Right cardiac atrium (tissue), 5 donors: ENCODE results near the gene ST6GAL1. TPM values are rescaled to one million over a fixed set of nuclear protein-coding genes. Genes with fewer than 3 reads are reported as not detected.
"Not testable (repeated sequence)": the region's sequence is repeated elsewhere in the genome, so short reads cannot be mapped to it uniquely, and the experiment has no call there.

Experiments used
- ATAC-seq, 2 donors: fragments of 200-7000 bp; cut with Tn5 transposase; one replicate each; pipeline versions ENCODE4 v1.8.0 to v1.9.1; 2020; ENCODE audit warnings: moderate library complexity in 2 of 2, mild to moderate bottlenecking in 1 of 2
- DNase-seq, 3 donors: peaks; one replicate each; pipeline ENCODE4 v3.0.0-alpha.2; 2020
- H3K27ac ChIP-seq: one replicate; pipeline ENCODE4 v1.5.1; 2013; ENCODE audit warnings: mild to moderate bottlenecking, low read length, control low read depth, moderate library complexity
- H3K27me3 ChIP-seq: one replicate; pipeline ENCODE4 v1.6.1; 2013; ENCODE audit not compliant: control insufficient read depth, insufficient read depth
- H3K4me1 ChIP-seq: one replicate; pipeline ENCODE4 v1.6.1; 2013; ENCODE audit warnings: low read length; ENCODE audit not compliant: control insufficient read depth, insufficient read depth
- H3K4me3 ChIP-seq: one replicate; pipeline ENCODE4 v1.5.1; 2013; ENCODE audit warnings: low read length, control low read depth
- H3K9me3 ChIP-seq: one replicate; pipeline ENCODE4 v1.6.1; 2013; ENCODE audit warnings: low read length; ENCODE audit not compliant: control insufficient read depth
- WGBS: extraction: QIAGEN DNeasy Blood & Tissue Kit; methylation state at CpG from one replicate; pipeline ENCODE4 v1.1.7; 2013; 5-methylcytosine and 5-hydroxymethylcytosine counted together
- intact Hi-C, 4 donors: fragments of 100-400 bp; cut with DNase I; formaldehyde crosslinking; loops; one replicate each; pipeline versions ENCODE4 v1.11.0 to v1.14.0; 2022 to 2023
- polyA plus RNA-seq: library from polyadenylated mRNA; stranded (reverse); fragments of 200-250 nt; gene quantifications from one replicate; pipeline ENCODE4 v1.2.3, GENCODE V29; 2013
- total RNA-seq, 4 donors: library from RNA; stranded (reverse); fragmentation: NEBNext Ultra II Directional; extraction: Animal tissue kit (Norgen Biotek cat#: 25700); gene quantifications; one replicate each; pipeline ENCODE4 v1.2.1, GENCODE V29; 2021
- donor health status: healthy with polysubstance abuse.
- donor health status: DM: no; HTN: yes; CAD: no.
- donor health status: DM: no; HTN: no; CAD: no.
- donor health status: DM: no; HTN: yes; CAD: no; lungs with severe emphysema.
- donor health status: DM: yes; HTN: yes; CAD: no.

Gene ST6GAL1
- total and polyA plus RNA-seq, 5 donors, result 25.2 to 69.2 (median 64.7) TPM

DNA sequence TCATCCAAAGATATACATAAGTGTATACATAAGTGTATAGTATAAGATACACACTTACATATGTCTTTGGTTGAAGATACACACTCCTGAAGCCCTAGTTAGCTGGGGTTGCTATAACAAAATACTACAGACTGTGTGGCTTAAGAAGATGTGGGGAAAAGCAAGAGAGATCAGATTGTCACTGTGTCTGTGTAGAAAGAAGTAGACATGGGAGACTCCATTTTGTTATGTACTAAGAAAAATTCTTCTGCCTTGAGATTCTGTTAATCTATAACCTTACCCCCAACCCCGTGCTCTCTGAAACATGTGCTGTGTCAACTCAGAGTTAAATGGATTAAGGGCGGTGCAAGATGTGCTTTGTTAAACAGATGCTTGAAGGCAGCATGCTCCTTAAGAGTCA is 37.3 kb upstream of the ST6GAL1 start:
- H3K27me3 ChIP-seq, H3K27ac ChIP-seq, H3K4me1 ChIP-seq, DNase-seq, ATAC-seq, H3K4me3 ChIP-seq, H3K9me3 ChIP-seq, intact Hi-C loops: not testable (repeated sequence)
- WGBS, result no CpG with 5 or more reads among the region's 2 CpGs

DNA sequence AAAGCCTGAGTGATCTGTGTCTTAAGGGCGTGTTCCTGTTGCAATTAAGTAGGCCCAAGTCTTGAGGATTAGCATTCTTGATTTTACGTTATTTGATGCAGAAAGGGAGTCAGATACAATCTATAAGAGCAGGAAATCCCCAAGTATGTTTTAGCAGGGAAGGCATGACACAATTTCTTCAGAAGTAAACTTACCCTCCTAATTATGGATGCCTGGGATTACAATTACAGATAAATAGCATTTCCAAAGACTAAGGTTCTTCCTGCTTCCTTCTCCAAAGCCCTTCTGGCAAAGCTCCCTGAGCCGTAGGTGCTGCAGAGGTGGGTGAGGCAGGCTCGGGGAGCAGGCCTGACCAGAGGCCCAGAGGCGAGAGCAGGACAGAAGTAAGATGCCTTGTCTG is 34.9 kb upstream of the ST6GAL1 start:
- DNase-seq, result no peak
- 88% methylated on average over 5 of the region's 5 CpGs for WGBS
- ATAC-seq, result no peak
- Histone ChIP-seq H3K27ac (no peak overlapping the region), H3K4me1 (no peaks in the 10 kb centered on the region), H3K4me3 (no peak overlapping the region), H3K27me3 (no peaks in the 10 kb centered on the region), H3K9me3 (no peaks in the 10 kb centered on the region)
- intact Hi-C loops, result no loop called here

DNA sequence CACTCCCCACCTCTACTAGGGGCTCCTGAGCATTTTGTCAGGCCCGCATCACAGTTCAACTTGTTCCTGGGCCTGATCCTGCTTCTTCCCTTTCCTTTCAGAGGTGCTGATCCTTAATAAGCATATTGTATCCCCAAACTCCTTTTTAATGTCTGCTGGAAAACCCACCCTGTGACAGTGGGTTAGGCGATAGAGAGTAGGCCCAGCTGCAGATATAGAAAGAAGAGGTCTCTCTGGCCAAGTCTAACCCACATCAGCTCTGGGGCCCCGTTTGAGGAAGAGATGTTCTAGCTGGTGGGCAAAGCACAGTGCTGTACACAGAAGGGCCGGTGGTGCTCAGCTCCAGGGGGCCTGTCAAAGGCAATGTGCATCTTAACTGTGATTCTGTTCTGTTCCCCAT is 34.3 kb upstream of the ST6GAL1 start:
- no peaks in the 10 kb centered on the region for H3K9me3 ChIP-seq
- intact Hi-C loops, result no loop called here
- no peaks in the 10 kb centered on the region for H3K27me3 ChIP-seq
- DNase-seq, result no peak
- peak in 1 of 2 donors; percentile 40 for ATAC-seq
- no peak overlapping the region for H3K27ac ChIP-seq
- no peak overlapping the region for H3K4me3 ChIP-seq
- WGBS, result 94% methylated on average over 4 of the region's 4 CpGs
- no peaks in the 10 kb centered on the region for H3K4me1 ChIP-seq

DNA sequence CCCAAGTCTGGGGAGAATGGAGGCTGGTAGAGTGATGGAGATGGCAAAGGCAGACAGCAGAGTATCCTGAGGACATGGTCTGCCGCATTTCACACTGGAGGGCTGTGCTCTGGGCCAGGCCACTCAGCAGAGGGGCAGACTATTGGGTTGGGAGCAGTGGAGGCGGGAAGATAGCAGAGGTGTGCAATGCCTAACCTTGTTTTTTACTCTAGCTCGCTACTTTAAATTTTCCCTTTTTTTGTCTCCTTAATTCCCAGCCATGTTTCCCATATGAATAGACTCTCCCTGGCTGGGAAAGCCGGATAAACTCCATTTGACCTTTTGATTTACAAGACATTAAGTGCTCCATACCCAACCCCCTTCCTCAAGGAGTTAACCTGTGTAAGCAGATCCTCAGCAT is 33.5 kb upstream of the ST6GAL1 start:
- ATAC-seq (no peak), DNase-seq (no peak)
- 68% methylated on average over 4 of the region's 4 CpGs for WGBS
- H3K9me3 ChIP-seq, result no peaks in the 10 kb centered on the region
- no peaks in the 10 kb centered on the region for H3K27me3 ChIP-seq
- H3K4me3 ChIP-seq, result no peak overlapping the region
- no peaks in the 10 kb centered on the region for H3K4me1 ChIP-seq
- H3K27ac ChIP-seq, result no peak overlapping the region
- intact Hi-C loops, result no loop called here

DNA sequence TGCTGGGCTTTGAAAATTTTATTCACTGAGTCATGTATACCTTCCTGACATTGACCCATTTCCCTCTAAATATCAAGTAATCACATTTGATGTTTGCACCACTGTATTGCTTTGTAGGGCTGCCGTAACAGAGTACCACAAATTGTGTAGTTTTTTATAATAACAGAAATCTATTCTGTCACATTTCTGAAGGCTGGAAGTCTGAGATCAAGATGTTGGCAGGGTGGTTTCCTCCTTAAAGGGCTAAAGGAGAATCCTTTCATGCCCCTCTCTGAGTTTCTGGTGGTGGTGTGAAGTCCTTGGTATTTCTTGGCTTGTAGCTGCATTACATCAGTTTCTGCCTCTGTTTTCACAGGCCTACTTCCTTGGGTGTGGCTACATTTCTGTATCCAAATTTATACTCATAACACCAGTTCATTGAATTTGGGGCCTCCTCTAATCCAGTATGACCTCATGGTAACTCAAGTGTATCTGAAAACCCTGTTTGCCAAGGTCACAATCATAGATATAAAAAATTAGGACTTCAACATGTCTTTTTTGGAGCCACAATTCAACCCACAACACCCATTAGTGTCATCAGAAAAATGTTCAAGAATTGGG is 29.1 kb upstream of the ST6GAL1 start:
- H3K4me1 ChIP-seq, result no peaks in the 10 kb centered on the region
- intact Hi-C loops, result no loop called here
- WGBS, result 58% methylated on average over 1 of the region's 1 CpG
- H3K9me3 ChIP-seq, result no peaks in the 10 kb centered on the region
- no peak overlapping the region for H3K27ac ChIP-seq
- DNase-seq (no peak), ATAC-seq (peak; percentile 90 to 96)
- no peak overlapping the region for H3K4me3 ChIP-seq
- no peaks in the 10 kb centered on the region for H3K27me3 ChIP-seq

DNA sequence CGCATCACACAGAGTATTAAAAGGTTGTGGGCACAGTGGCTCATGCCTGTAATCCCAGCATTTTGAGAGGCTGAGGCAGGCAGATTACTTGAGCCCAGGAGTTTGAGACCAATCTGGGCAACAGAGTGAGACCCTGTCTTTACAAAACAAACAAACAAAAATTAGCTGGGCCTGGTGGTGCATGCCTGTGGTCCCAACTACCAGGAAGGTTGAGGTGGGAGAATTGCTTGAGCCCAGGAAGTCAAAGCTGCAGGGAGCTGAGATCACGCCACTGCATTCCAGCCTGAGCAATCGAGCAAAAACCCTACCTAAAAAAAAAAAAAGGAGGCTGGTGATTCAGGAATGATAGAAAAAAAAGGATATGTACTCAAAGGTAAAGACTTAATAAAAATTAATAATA is 28.2 kb upstream of the ST6GAL1 start:
- ATAC-seq (no peak), DNase-seq (no peak)
- H3K27me3 ChIP-seq, result no peaks in the 10 kb centered on the region
- no peak overlapping the region for H3K27ac ChIP-seq
- WGBS, result 77% methylated on average over 3 of the region's 3 CpGs
- no peaks in the 10 kb centered on the region for H3K4me1 ChIP-seq
- intact Hi-C loops, result no loop called here
- no peaks in the 10 kb centered on the region for H3K9me3 ChIP-seq
- no peak overlapping the region for H3K4me3 ChIP-seq

DNA sequence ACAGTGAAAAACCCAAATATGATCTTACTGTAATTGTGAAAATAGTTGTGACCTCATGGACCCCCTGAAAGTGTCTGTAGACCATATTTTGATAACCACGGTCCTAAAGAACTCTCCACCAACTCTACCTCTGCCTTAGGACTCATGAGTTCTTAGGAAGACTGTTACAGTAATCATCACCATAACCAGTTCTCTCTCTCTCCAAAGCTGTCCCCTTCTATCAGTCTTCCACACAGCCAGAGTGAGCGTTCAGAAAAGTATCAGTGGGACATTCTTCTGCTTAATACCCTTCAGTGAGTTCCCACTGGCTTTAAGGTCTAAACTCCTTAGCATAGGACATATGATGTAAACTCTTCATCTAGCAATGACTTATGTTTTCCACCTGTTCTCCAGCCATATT is 27.6 kb upstream of the ST6GAL1 start:
- Histone ChIP-seq H3K27me3 (no peaks in the 10 kb centered on the region), H3K9me3 (no peaks in the 10 kb centered on the region), H3K4me1 (no peaks in the 10 kb centered on the region), H3K4me3 (no peak overlapping the region), H3K27ac (no peak overlapping the region)
- DNase-seq, result no peak
- no peak for ATAC-seq
- WGBS, result 85% methylated on average over 2 of the region's 2 CpGs
- intact Hi-C loops, result no loop called here

DNA sequence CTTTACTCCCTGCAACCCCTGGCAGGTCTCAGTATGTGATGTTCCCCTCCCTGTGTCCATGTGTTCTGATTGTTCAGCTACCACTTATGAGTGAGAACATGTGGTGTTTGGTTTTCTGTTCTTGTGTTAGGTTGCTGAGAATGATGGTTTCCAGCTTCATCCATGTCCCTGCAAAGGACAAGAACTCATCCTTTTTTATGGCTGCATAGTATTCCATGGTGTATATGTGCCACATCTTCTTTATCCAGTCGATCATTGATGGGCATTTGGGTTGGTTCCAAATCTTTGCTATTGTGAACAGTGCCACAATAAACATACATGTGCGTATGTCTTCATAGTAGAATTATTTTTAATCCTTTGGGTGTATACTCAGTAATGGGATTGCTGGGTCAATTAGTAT is 26.6 kb upstream of the ST6GAL1 start:
- ATAC-seq, result not testable (repeated sequence)

DNA sequence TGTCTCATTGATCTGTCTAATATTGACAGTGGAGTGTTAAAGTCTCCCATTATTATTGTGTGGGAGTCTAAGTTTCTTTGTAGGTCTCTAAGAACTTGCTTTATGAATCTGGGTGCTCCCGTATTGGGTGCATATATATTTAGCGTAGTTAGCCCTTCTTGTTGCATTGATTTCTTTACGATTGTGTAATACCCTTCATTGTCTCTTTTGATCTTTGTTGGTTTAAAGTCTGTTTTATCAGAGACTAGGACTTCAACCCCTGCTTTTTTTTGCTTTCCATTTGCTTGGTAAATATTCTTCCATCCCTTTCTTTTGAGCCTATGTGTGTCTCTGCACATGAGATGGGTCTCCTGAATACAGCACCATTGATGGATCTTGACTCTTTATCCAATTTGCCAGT is 23.3 kb upstream of the ST6GAL1 start:
- H3K27me3 ChIP-seq, H3K4me3 ChIP-seq, ATAC-seq, H3K4me1 ChIP-seq, DNase-seq, H3K27ac ChIP-seq, intact Hi-C loops, H3K9me3 ChIP-seq: not testable (repeated sequence)
- WGBS, result 98% methylated on average over 3 of the region's 3 CpGs

More for the DNA sequence above, 26.6 kb upstream of the ST6GAL1 start:
- H3K27me3 ChIP-seq, H3K9me3 ChIP-seq, DNase-seq, intact Hi-C loops, H3K4me3 ChIP-seq, H3K4me1 ChIP-seq, H3K27ac ChIP-seq: not testable (repeated sequence)
- WGBS, result 75% methylated on average over 2 of the region's 2 CpGs

GRCh38 chr3:186909078-186909853 is 21.1 kb upstream of the ST6GAL1 start:
- H3K4me3 ChIP-seq, result no peak overlapping the region
- H3K9me3 ChIP-seq, result no peaks in the 10 kb centered on the region
- no peak for ATAC-seq
- peak in 2 of 3 donors; percentile 63 to 66 for DNase-seq
- 62% methylated on average over 17 of the region's 17 CpGs for WGBS
- H3K27me3 ChIP-seq, result no peaks in the 10 kb centered on the region
- H3K27ac ChIP-seq, result no peak overlapping the region
- H3K4me1 ChIP-seq, result no peaks in the 10 kb centered on the region
- intact Hi-C loops, result no loop called here

GRCh38 chr3:186915806-186916796 is 14.2 kb upstream of the ST6GAL1 start:
- DNase-seq (no peak), ATAC-seq (peak in 1 of 2 donors; percentile 36)
- 47% methylated on average over 11 of the region's 11 CpGs for WGBS
- Histone ChIP-seq H3K4me3 (no peak overlapping the region), H3K27ac (no peak overlapping the region), H3K9me3 (no peaks in the 10 kb centered on the region), H3K27me3 (no peaks in the 10 kb centered on the region), H3K4me1 (no peaks in the 10 kb centered on the region)
- intact Hi-C loops, result no loop called here
